Lung (tissue), 12 donors: ENCODE data around the gene PCNT. TPM values are rescaled to one million over a fixed set of nuclear protein-coding genes. Genes with fewer than 3 reads are reported as not detected.

ENCODE experiments used
- ATAC-seq: fragments of 200-7000 bp; cut with Tn5 transposase; one replicate; pipeline ENCODE4 v1.9.1; 2020; ENCODE audit warnings: moderate number of reproducible peaks; ENCODE audit not compliant: insufficient read depth, low FRiP score
- DNase-seq, 3 donors: peaks; one replicate each; pipeline ENCODE4 v3.0.0-alpha.2; 2013 to 2017
- H3K27ac ChIP-seq, 2 donors: one replicate each; pipeline ENCODE4 v1.5.1; 2013; ENCODE audit warnings: mild to moderate bottlenecking in 2 of 2, moderate library complexity in 2 of 2, control low read depth in 1 of 2, inconsistent platforms in 1 of 2, low read depth in 1 of 2, low read length in 1 of 2
- H3K27me3 ChIP-seq, 3 donors: one replicate each; pipeline ENCODE4 v1.5.1; 2013; ENCODE audit warnings: low read length in 2 of 3; ENCODE audit not compliant: control insufficient read depth in 3 of 3, insufficient read depth in 3 of 3
- H3K36me3 ChIP-seq, 4 donors: one replicate each; pipeline ENCODE4 v1.5.1; 2013; ENCODE audit warnings: low read length in 4 of 4, mild to moderate bottlenecking in 1 of 4, moderate library complexity in 1 of 4; ENCODE audit not compliant: control insufficient read depth in 4 of 4, insufficient read depth in 4 of 4
- H3K4me1 ChIP-seq, 5 donors: one replicate each; pipeline ENCODE4 v1.5.1; 2013; ENCODE audit warnings: low read length in 5 of 5, mild to moderate bottlenecking in 2 of 5, moderate library complexity in 1 of 5; ENCODE audit not compliant: control insufficient read depth in 5 of 5, insufficient read depth in 5 of 5
- H3K4me3 ChIP-seq: one replicate; pipeline ENCODE4 v1.5.1; 2013; ENCODE audit warnings: mild to moderate bottlenecking, control low read depth, moderate library complexity
- H3K9ac ChIP-seq, 2 donors: one replicate each; pipeline ENCODE4 v1.5.1; 2013; ENCODE audit warnings: low read length in 2 of 2, control low read depth in 1 of 2; ENCODE audit not compliant: insufficient read depth in 1 of 2
- H3K9me3 ChIP-seq, 4 donors: one replicate each; pipeline ENCODE4 v1.5.1; 2013; ENCODE audit warnings: low read length in 3 of 4, mild to moderate bottlenecking in 1 of 4, moderate library complexity in 1 of 4; ENCODE audit not compliant: control insufficient read depth in 4 of 4, insufficient read depth in 3 of 4
- CTCF ChIP-seq: IDR thresholded peaks from 2 replicates; pipeline ENCODE4 v1.5.1; 2012; ENCODE audit warnings: mild to moderate bottlenecking; ENCODE audit errors: control extremely low read depth, extremely low read depth
- WGBS, 2 donors: extraction: QIAGEN DNeasy Blood & Tissue Kit; methylation state at CpG; one replicate each; pipeline ENCODE4 v1.1.7; 2013; 5-methylcytosine and 5-hydroxymethylcytosine counted together
- polyA plus RNA-seq, 2 donors: library from polyadenylated mRNA; stranded (reverse); fragments of 200-250 nt; gene quantifications; one replicate each; pipeline ENCODE4 v1.2.1, GENCODE V29; 2013
- total RNA-seq, 2 donors: library from RNA; depleted of rRNA in 1 of 2; stranded (reverse); fragments of >200 nt in 1 of 2; gene quantifications; one replicate each; pipeline ENCODE4 v1.2.1, GENCODE V29; 2014 to 2021
- donor health status: control.
- donor health status: control.
- donor health status: Bipolar disorder and iron deficiency.
- donor health status: healthy.
- donor health status: DM: yes; HTN: yes; CAD: no.

PCNT gene
- total and polyA plus RNA-seq, 4 donors = 9.8 to 37.2 (median 18.5) TPM

- H3K4me1 ChIP-seq = no peaks in the 10 kb centered on the region
- H3K27me3 ChIP-seq = no peaks in the 10 kb centered on the region
- no peak overlapping the region for H3K27ac ChIP-seq
- no peak overlapping the region for H3K4me3 ChIP-seq
- no peak for TF ChIP-seq CTCF
- DNase-seq (no peak), ATAC-seq (no peak)
- peaks cover 12 to 71% (median 27%) of the 10 kb centered on the region in 4 donors for H3K36me3 ChIP-seq
- H3K9me3 ChIP-seq = no peaks in the 10 kb centered on the region
- WGBS, 2 donors = 95 to 96% methylated on average over 33 of the region's 33 CpGs
- no peak overlapping the region for H3K9ac ChIP-seq
Observed at GRCh38 chr21:46355161-46356004, 31.4 kb downstream of the PCNT start.

GRCh38 chr21:46356005-46356338, 32.0 kb downstream of the PCNT start:
- Histone ChIP-seq H3K36me3 (peaks cover 12 to 66% (median 25%) of the 10 kb centered on the region in 4 donors), H3K27ac (no peak overlapping the region), H3K27me3 (no peaks in the 10 kb centered on the region), H3K4me1 (no peaks in the 10 kb centered on the region), H3K4me3 (no peak overlapping the region), H3K9me3 (no peaks in the 10 kb centered on the region), H3K9ac (no peak overlapping the region)
- no peak for ATAC-seq
- 94 to 95% methylated on average over 12 to 13 of the region's 13 CpGs for WGBS, 2 donors
- TF ChIP-seq CTCF = no peak
- DNase-seq = no peak

GRCh38 chr21:46356494-46357334, 32.8 kb downstream of the PCNT start:
- no peak for ATAC-seq
- Histone ChIP-seq H3K27ac (no peak overlapping the region), H3K4me1 (no peaks in the 10 kb centered on the region), H3K36me3 (peaks cover 10 to 60% (median 22%) of the 10 kb centered on the region in 4 donors), H3K27me3 (no peaks in the 10 kb centered on the region), H3K9me3 (no peaks in the 10 kb centered on the region), H3K9ac (no peak overlapping the region), H3K4me3 (no peak overlapping the region)
- 90 to 91% methylated on average over 23 of the region's 23 CpGs for WGBS, 2 donors
- DNase-seq = no peak
- no peak for TF ChIP-seq CTCF
